CD1c-positive myeloid dendritic cell (primary cell): ENCODE results near the gene SAMD4B.

Experiments
- DNase-seq: peaks from one replicate; pipeline ENCODE4 v3.0.0-alpha.2; 2016; ENCODE audit errors: extremely low spot score

The SAMD4B gene

GRCh38 chr19:39427707-39428106, 85.5 kb downstream of the SAMD4B start:
- no peak for DNase-seq

DNA sequence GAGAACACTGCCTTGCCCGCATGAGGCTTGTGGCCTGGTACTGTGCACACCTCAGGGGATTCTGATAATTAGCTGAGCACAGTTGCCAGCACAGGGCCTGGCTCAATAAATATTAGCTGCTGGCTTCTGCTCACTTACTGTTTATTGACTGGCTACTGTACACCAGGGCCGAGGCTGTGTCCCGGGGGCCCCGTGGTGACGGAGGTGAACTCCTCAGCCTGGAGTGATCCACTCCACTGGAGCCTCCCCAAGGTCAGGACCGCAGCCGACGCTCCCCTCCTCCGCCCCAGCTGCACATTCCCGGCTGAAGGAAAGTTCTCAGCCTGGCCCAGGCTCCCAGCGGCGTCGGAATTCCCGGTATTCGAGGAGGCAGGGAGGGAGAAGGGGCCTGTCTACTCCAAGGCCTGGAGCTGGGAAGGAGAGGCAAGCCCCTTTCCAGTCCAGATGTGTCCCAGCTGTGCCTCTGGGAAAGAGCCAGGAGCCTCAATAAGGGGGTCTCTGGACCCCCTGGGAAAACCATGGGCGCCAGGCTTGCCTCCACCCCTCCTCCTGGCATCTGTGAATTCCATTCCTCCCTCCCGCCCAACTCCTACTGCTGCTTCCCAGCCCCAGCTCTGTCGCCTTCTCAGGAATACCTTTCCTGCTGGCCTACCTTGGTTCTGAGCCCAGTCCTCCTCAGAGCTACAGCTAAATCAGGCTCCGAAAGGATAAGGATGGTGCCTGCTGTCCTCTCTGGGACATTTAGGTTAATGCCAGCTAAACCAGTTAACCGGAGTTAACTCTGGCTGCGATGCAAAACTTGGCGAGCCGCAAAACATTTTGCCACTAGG, 86.3 kb downstream of the SAMD4B start:
- DNase-seq, result no peak

GRCh38 chr19:39430675-39431593, 88.7 kb downstream of the SAMD4B start:
- peak; percentile 95 for DNase-seq

GRCh38 chr19:39432677-39433025, 90.4 kb downstream of the SAMD4B start:
- DNase-seq, result no peak

- DNase-seq, result no peak
Observed at GRCh38 chr19:39433480-39434079, 91.4 kb downstream of the SAMD4B start.

- no peak for DNase-seq
Observed at GRCh38 chr19:39434123-39435076, 92.2 kb downstream of the SAMD4B start.
